Osteoblast (primary cell): ENCODE measurements around the gene IL21. TPM values are rescaled to one million over a fixed set of nuclear protein-coding genes. Genes with fewer than 3 reads are reported as not detected.

Experiments
- DNase-seq: peaks from one replicate; pipeline ENCODE4 v3.0.0; 2011; ENCODE audit warnings: low spot score, mixed read lengths; ENCODE audit not compliant: insufficient read length; ENCODE audit errors: missing footprints
- H2AFZ ChIP-seq: 2 replicates; pipeline ENCODE4 v1.6.0; 2011; ENCODE audit warnings: mild to moderate bottlenecking, low read length
- H3K27ac ChIP-seq: 2 replicates; pipeline ENCODE4 v1.5.1; 2011; ENCODE audit warnings: mild to moderate bottlenecking, low read depth, low read length, moderate library complexity
- H3K27me3 ChIP-seq: 2 replicates; pipeline ENCODE4 v1.6.0; 2012; ENCODE audit warnings: mild to moderate bottlenecking, control low read depth, inconsistent platforms, low read length, moderate library complexity; ENCODE audit not compliant: insufficient read depth
- H3K36me3 ChIP-seq: 2 replicates; pipeline ENCODE4 v1.5.1; 2011; ENCODE audit warnings: mild to moderate bottlenecking, low read length, control low read depth, moderate library complexity; ENCODE audit not compliant: insufficient read depth
- H3K4me1 ChIP-seq: 2 replicates; pipeline ENCODE4 v1.5.1; 2011; ENCODE audit warnings: mild to moderate bottlenecking, low read length, control low read depth, moderate library complexity; ENCODE audit not compliant: insufficient read depth
- H3K4me2 ChIP-seq: 2 replicates; pipeline ENCODE4 v1.6.0; 2011; ENCODE audit warnings: mild to moderate bottlenecking, low read length; ENCODE audit not compliant: insufficient read depth
- H3K4me3 ChIP-seq: fragments of 200-600 bp; sonication (generic); 3 replicates; pipeline ENCODE4 v1.5.1; 2012; ENCODE audit warnings: mild to moderate bottlenecking, low read length, inconsistent platforms; ENCODE audit not compliant: insufficient read depth
- H3K79me2 ChIP-seq: 2 replicates; pipeline ENCODE4 v1.6.0; 2012; ENCODE audit warnings: mild to moderate bottlenecking, low read length, control low read depth, inconsistent platforms; ENCODE audit not compliant: insufficient read depth
- H3K9me3 ChIP-seq: 2 replicates; pipeline ENCODE4 v1.5.1; 2011; ENCODE audit warnings: low read depth, low read length, control low read depth
- H4K20me1 ChIP-seq: 2 replicates; pipeline ENCODE4 v1.6.0; 2012; ENCODE audit warnings: mild to moderate bottlenecking, low read length, control low read depth; ENCODE audit not compliant: insufficient read depth
- CTCF ChIP-seq: IDR thresholded peaks from 2 replicates; pipeline ENCODE4 v1.5.1; 2011; ENCODE audit warnings: mild to moderate bottlenecking, low read depth, low read length, moderate library complexity; ENCODE audit errors: extremely low read depth
- total RNA-seq: library from RNA; depleted of rRNA; stranded (reverse); fragments of >200 nt; gene quantifications from 2 replicates; pipeline ENCODE4 v1.2.3, GENCODE V29; 2012

The IL21 gene
- not detected in 2 replicates for total RNA-seq

- Histone ChIP-seq H3K79me2 (no peaks in the 10 kb centered on the region), H3K4me1 (peaks cover 8% of the 10 kb centered on the region), H2AFZ (no peak within 1 kb of the TSS), H3K27me3 (peaks cover 3% of the 10 kb centered on the region), H4K20me1 (no peaks in the 10 kb centered on the region), H3K9me3 (no peaks in the 10 kb centered on the region), H3K4me2 (no peak within 1 kb of the TSS), H3K4me3 (no peak within 1 kb of the TSS), H3K27ac (no peak within 1 kb of the TSS), H3K36me3 (no peaks in the 10 kb centered on the region)
- no peak for DNase-seq
- TF ChIP-seq CTCF, result no peak
Measured at GRCh38 chr4:122621016-122621507, at the start of gene IL21. Gene IL21, minus strand, starts transcription at chr4:122621066. Its CDS starts 55 bp downstream, at chr4:122621011.

GRCh38 chr4:122669911-122670738 lies 49.3 kb upstream of the IL21 start:
- no peak overlapping the region for H2AFZ ChIP-seq
- TF ChIP-seq CTCF, result no peak
- no peak overlapping the region for H3K4me2 ChIP-seq
- H3K36me3 ChIP-seq, result no peaks in the 10 kb centered on the region
- no peaks in the 10 kb centered on the region for H3K79me2 ChIP-seq
- peaks cover 37% of the 10 kb centered on the region for H3K4me1 ChIP-seq
- no peaks in the 10 kb centered on the region for H3K27me3 ChIP-seq
- no peaks in the 10 kb centered on the region for H4K20me1 ChIP-seq
- no peak overlapping the region for H3K27ac ChIP-seq
- no peaks in the 10 kb centered on the region for H3K9me3 ChIP-seq
- H3K4me3 ChIP-seq, result no peak overlapping the region
- DNase-seq, result no peak

GRCh38 chr4:122668241-122668640 lies 47.4 kb upstream of the IL21 start:
- Histone ChIP-seq H3K4me1 (peaks cover 50% of the 10 kb centered on the region), H3K9me3 (no peaks in the 10 kb centered on the region), H3K79me2 (no peaks in the 10 kb centered on the region), H2AFZ (peak overlapping the region; percentile 83), H3K4me3 (no peak overlapping the region), H3K27me3 (no peaks in the 10 kb centered on the region), H4K20me1 (no peaks in the 10 kb centered on the region), H3K36me3 (no peaks in the 10 kb centered on the region), H3K4me2 (peak overlapping the region; percentile 51), H3K27ac (peak overlapping the region; percentile 44)
- peak; percentile 94 for DNase-seq
- no peak for TF ChIP-seq CTCF

- no peak overlapping the region for H3K4me3 ChIP-seq
- no peaks in the 10 kb centered on the region for H3K79me2 ChIP-seq
- H2AFZ ChIP-seq, result no peak overlapping the region
- no peaks in the 10 kb centered on the region for H3K27me3 ChIP-seq
- H3K36me3 ChIP-seq, result no peaks in the 10 kb centered on the region
- DNase-seq, result peak; percentile 70
- peaks cover 54% of the 10 kb centered on the region for H3K4me1 ChIP-seq
- no peak for TF ChIP-seq CTCF
- no peaks in the 10 kb centered on the region for H4K20me1 ChIP-seq
- no peaks in the 10 kb centered on the region for H3K9me3 ChIP-seq
- peak overlapping the region; percentile 47 for H3K4me2 ChIP-seq
- peak overlapping the region; percentile 61 for H3K27ac ChIP-seq
Measured at GRCh38 chr4:122666527-122667245, 45.8 kb upstream of the IL21 start.
